ENCODE measurements around the gene MCM6.

- no peak for TF ChIP-seq CTCF (IDR thresholded peaks at IDR 0.05)
- no peak for TF ChIP-seq POLR2A (IDR thresholded peaks at IDR 0.05)
Measured at GRCh38 chr2:135826544-135826943, 49.7 kb downstream of the MCM6 start.

Measured in thyroid gland (tissue), 4 donors.